A549 (cell line): ENCODE data around the gene ZP1. TPM values are rescaled to one million over a fixed set of nuclear protein-coding genes. Genes with fewer than 3 reads are reported as not detected.

ENCODE experiments used
- ATAC-seq, 2 experiments: fragments of 200-7000 bp in 1 of 2; fragments of >200 bp in 1 of 2; cut with Nextera tagmentation in 1 of 2; cut with Tn5 transposase in 1 of 2; 3 replicates each; pipeline versions ENCODE4 v1.8.0 to v1.9.1; 2018 to 2020; ENCODE audit warnings: mild to moderate bottlenecking in 1 of 2, moderate library complexity in 1 of 2
- CTCF ChIA-PET: fragments of 300-600 bp; sonication (Branson Sonifier 250); formaldehyde crosslinking; extraction: SDS; loops from one replicate; lab custom pipeline; 2021; ENCODE audit warnings: antibody characterized with exemption, inconsistent platforms; lab: Yijun Ruan, JAX
- POLR2A ChIA-PET: fragments of 350-600 bp; formaldehyde crosslinking; extraction: SDS; loops from one replicate; lab custom pipeline; 2021; ENCODE audit warnings: antibody characterized with exemption, inconsistent platforms; lab: Yijun Ruan, JAX
- DNase-seq, 2 experiments: peaks; one replicate each; pipeline versions ENCODE4 v3.0.0 to v3.0.0-alpha.2; 2011 to 2016; ENCODE audit warnings: low read depth in 1 of 2, low spot score in 1 of 2
- FAIRE-seq: peaks from 2 replicates; lab custom pipeline; 2011; peaks lifted over from hg19 to GRCh38; lab: Jason Lieb, UNC
- H3K27ac ChIP-seq, 2 experiments: fragments of >200 bp; sonication (Bioruptor Twin); formaldehyde crosslinking; 3 replicates each; pipeline ENCODE4 v1.5.1; 2016 to 2017
- H3K4me1 ChIP-seq: fragments of >200 bp; sonication (Bioruptor Twin); formaldehyde crosslinking; 3 replicates; pipeline ENCODE4 v1.6.1; 2016
- H3K4me2 ChIP-seq: fragments of >200 bp; sonication (Bioruptor Twin); formaldehyde crosslinking; 3 replicates; pipeline ENCODE4 v1.6.1; 2016
- H3K4me3 ChIP-seq: fragments of >200 bp; sonication (Bioruptor Twin); formaldehyde crosslinking; 3 replicates; pipeline ENCODE4 v1.5.1; 2016
- H3K9me3 ChIP-seq: fragments of >200 bp; sonication (Bioruptor Twin); formaldehyde crosslinking; 3 replicates; pipeline ENCODE4 v1.6.1; 2016
- CBX2 ChIP-seq: fragments of 200-600 bp; sonication (generic); IDR thresholded peaks from 2 replicates; pipeline ENCODE4 v1.6.1; 2016; ENCODE audit warnings: low read depth, mild to moderate bottlenecking, borderline replicate concordance
- CHD4 ChIP-seq: fragments of 200-600 bp; sonication (generic); IDR thresholded peaks from 2 replicates; pipeline ENCODE4 v1.6.1; 2016; ENCODE audit warnings: antibody characterized with exemption, mild to moderate bottlenecking, borderline replicate concordance
- EHF ChIP-seq: fragments of 250-450 bp; sonication (Bioruptor Pico); IDR thresholded peaks from 2 replicates; pipeline ENCODE4 v1.5.0; 2020; ENCODE audit warnings: mild to moderate bottlenecking
- HDAC2 ChIP-seq: fragments of 200-600 bp; sonication (generic); IDR thresholded peaks from 2 replicates; pipeline ENCODE4 v1.6.1; 2016
- HOXB13 ChIP-seq: fragments of 250-450 bp; sonication (Bioruptor Pico); IDR thresholded peaks from 2 replicates; pipeline ENCODE4 v1.5.0; 2020; ENCODE audit warnings: low read depth, mild to moderate bottlenecking, moderate library complexity
- HOXB5 ChIP-seq: fragments of 250-450 bp; sonication (Bioruptor Pico); IDR thresholded peaks from 2 replicates; pipeline ENCODE4 v1.5.0; 2020; ENCODE audit warnings: mild to moderate bottlenecking, moderate library complexity
- MAFK ChIP-seq: fragments of 450-650 bp; IDR thresholded peaks from 2 replicates; pipeline ENCODE4 v1.6.1; 2014; ENCODE audit not compliant: partially characterized antibody
- MAZ ChIP-seq: fragments of 150-350 bp; IDR thresholded peaks from 2 replicates; pipeline ENCODE4 v1.6.1; 2014; ENCODE audit warnings: antibody characterized with exemption, low read depth, low read length, borderline replicate concordance
- NR3C1 ChIP-seq: fragments of >200 bp; sonication (Bioruptor Twin); formaldehyde crosslinking; IDR thresholded peaks from 3 replicates; pipeline ENCODE4 v1.6.1; 2017
- POLR2A ChIP-seq: IDR thresholded peaks from 2 replicates; pipeline ENCODE4 v1.6.1; 2012; ENCODE audit warnings: mild to moderate bottlenecking, low read length
- POLR2AphosphoS2 ChIP-seq: conservative IDR thresholded peaks from 2 replicates; pipeline ENCODE4 v1.6.1; 2012; ENCODE audit warnings: low read length, improper control_type of control experiment, inconsistent platforms
- SMC3 ChIP-seq: fragments of >200 bp; sonication (Bioruptor Twin); formaldehyde crosslinking; IDR thresholded peaks from 3 replicates; pipeline ENCODE4 v1.6.1; 2018; ENCODE audit warnings: inconsistent platforms
- SREBF2 ChIP-seq: fragments of 450-650 bp; IDR thresholded peaks from 2 replicates; pipeline ENCODE4 v1.6.1; 2014; ENCODE audit warnings: mild to moderate bottlenecking, moderate library complexity
- ZC3H11A ChIP-seq: fragments of 450-650 bp; IDR thresholded peaks from 2 replicates; pipeline ENCODE4 v1.6.1; 2014; ENCODE audit warnings: antibody characterized with exemption, mild to moderate bottlenecking
- ZFP36 ChIP-seq: fragments of 450-650 bp; IDR thresholded peaks from 2 replicates; pipeline ENCODE4 v1.6.1; 2014; ENCODE audit warnings: borderline replicate concordance; ENCODE audit not compliant: partially characterized antibody
- WGBS: methylation state at CpG from one replicate; pipeline ENCODE4 v1.1.6; 2017; ENCODE audit errors: missing lambda C conversion rate; 5-methylcytosine and 5-hydroxymethylcytosine counted together
- polyA plus RNA-seq, 4 experiments: library from polyadenylated mRNA; depleted of rRNA in 3 of 4; stranded (reverse); fragments of >200 nt; fragmentation: RNase III in 1 of 4; extraction: RNeasy Plus Mini Kit Qiagen cat#74134 plus additional on column Dnase treatment in 1 of 4; gene quantifications; 2 replicates in 3 of 4; 3 replicates in 1 of 4; pipeline ENCODE4 v1.2.3, GENCODE V29; 2011 to 2017
- TF ChIP-seq, protein P1 (sequence below): fragments of 250-450 bp; sonication (Bioruptor Pico); IDR thresholded peaks from 2 replicates; pipeline ENCODE4 v1.5.0; 2020; ENCODE audit warnings: low read depth, mild to moderate bottlenecking, moderate library complexity
- TF ChIP-seq, protein P2 (sequence below): fragments of >200 bp; sonication (Bioruptor Twin); formaldehyde crosslinking; IDR thresholded peaks from 3 replicates; pipeline ENCODE4 v1.5.1; 2016
- TF ChIP-seq, protein P3 (sequence below): IDR thresholded peaks from 2 replicates; pipeline ENCODE4 v1.6.1; 2012
- TF ChIP-seq, protein P4 (sequence below): fragments of 200-600 bp; sonication (generic); IDR thresholded peaks from 2 replicates; pipeline ENCODE4 v1.6.1; 2016; ENCODE audit warnings: antibody characterized with exemption, mild to moderate bottlenecking, moderate library complexity
- TF ChIP-seq, protein P5 (sequence below): fragments of 150-350 bp; IDR thresholded peaks from 2 replicates; pipeline ENCODE4 v1.6.1; 2014; ENCODE audit warnings: low read depth, mild to moderate bottlenecking, low read length
- TF ChIP-seq, protein P6 (sequence below): IDR thresholded peaks from 2 replicates; pipeline ENCODE4 v1.6.1; 2012

The ZP1 gene
- polyA plus RNA-seq, 2 of the 4 experiments (the other 2 are of a cell fraction): 0.06 to 0.30 TPM

DNA sequence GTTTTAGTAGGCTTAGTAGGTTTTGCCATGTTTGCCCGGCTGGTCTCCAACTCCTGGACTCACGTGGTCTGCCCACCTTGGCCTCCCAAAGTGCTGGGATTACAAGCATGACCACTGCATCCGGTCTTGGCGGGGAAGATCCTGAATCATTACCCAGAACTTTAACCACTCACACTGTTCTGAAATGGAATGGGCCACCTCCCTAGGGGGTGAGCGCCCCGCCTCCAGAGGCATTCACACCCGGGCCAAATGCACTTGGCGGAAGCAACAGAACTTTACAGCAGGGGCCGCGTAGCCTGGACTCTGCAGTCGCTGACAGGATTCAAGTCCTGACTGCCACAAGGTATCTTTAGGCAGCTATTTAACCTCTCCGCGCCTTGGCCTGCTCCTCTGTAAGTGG, 20.1 kb upstream of the ZP1 start:
- CTCF ChIA-PET: interaction anchor here (1.4 to 3.6 kb wide), 2 partner anchors 16 to 51 kb away, joined by 8 to 17 read pairs; no protein-coding TSS in a partner anchor
- POLR2A ChIA-PET: no interaction called here
- Histone ChIP-seq H3K9me3 (no peaks in the 10 kb centered on the region), H3K4me2 (no peak overlapping the region), H3K4me3 (no peak overlapping the region), H3K27ac (no peak overlapping the region), H3K4me1 (peaks cover 14% of the 10 kb centered on the region; the same call in 1 of the 3 replicates)
- TF ChIP-seq HDAC2 (no peak), CBX2 (no peak), ZC3H11A (no peak), POLR2A (no peak), CHD4 (no peak), HOXB13 (CRISPR knock-in tag) (no peak), EHF (CRISPR knock-in tag) (no peak), MAFK (no peak), NR3C1 (no peak), MAZ (no peak)
- TF ChIP-seq, protein P1, sequence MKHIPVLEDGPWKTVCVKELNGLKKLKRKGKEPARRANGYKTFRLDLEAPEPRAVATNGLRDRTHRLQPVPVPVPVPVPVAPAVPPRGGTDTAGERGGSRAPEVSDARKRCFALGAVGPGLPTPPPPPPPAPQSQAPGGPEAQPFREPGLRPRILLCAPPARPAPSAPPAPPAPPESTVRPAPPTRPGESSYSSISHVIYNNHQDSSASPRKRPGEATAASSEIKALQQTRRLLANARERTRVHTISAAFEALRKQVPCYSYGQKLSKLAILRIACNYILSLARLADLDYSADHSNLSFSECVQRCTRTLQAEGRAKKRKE: no peak
- TF ChIP-seq, protein P2, sequence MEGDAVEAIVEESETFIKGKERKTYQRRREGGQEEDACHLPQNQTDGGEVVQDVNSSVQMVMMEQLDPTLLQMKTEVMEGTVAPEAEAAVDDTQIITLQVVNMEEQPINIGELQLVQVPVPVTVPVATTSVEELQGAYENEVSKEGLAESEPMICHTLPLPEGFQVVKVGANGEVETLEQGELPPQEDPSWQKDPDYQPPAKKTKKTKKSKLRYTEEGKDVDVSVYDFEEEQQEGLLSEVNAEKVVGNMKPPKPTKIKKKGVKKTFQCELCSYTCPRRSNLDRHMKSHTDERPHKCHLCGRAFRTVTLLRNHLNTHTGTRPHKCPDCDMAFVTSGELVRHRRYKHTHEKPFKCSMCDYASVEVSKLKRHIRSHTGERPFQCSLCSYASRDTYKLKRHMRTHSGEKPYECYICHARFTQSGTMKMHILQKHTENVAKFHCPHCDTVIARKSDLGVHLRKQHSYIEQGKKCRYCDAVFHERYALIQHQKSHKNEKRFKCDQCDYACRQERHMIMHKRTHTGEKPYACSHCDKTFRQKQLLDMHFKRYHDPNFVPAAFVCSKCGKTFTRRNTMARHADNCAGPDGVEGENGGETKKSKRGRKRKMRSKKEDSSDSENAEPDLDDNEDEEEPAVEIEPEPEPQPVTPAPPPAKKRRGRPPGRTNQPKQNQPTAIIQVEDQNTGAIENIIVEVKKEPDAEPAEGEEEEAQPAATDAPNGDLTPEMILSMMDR: no peak
- TF ChIP-seq, protein P3, sequence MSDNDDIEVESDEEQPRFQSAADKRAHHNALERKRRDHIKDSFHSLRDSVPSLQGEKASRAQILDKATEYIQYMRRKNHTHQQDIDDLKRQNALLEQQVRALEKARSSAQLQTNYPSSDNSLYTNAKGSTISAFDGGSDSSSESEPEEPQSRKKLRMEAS: no peak
- 74% methylated on average over 13 of the region's 13 CpGs for WGBS
- ATAC-seq: no peak
- no peak for DNase-seq
- no peak for FAIRE-seq

DNA sequence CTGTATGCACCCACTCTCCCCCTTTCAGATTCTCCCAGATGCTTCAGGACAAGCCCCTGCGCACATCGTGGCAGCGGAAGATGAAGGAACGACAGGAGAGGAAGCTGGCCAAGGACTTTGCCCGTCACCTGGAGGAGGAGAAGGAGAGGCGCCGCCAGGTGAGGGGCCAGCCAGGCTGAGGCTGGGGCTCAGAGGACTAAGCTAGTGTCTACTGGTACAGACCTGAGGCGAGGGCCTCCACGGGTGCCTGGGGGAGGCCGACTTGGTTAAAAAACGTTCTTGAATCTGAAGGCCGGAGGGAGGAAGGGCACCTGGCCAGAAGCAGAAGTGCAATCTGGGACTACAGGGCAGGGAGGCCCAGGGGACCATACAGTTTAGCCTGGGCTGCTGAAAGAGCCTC, 19.4 kb upstream of the ZP1 start:
- DNase-seq: no peak
- Histone ChIP-seq H3K4me1 (peaks cover 14% of the 10 kb centered on the region; the same call in 1 of the 3 replicates), H3K27ac (no peak overlapping the region), H3K4me3 (no peak overlapping the region), H3K9me3 (no peaks in the 10 kb centered on the region), H3K4me2 (no peak overlapping the region)
- ATAC-seq: no peak
- WGBS: 91% methylated on average over 12 of the region's 12 CpGs
- TF ChIP-seq, protein P4, sequence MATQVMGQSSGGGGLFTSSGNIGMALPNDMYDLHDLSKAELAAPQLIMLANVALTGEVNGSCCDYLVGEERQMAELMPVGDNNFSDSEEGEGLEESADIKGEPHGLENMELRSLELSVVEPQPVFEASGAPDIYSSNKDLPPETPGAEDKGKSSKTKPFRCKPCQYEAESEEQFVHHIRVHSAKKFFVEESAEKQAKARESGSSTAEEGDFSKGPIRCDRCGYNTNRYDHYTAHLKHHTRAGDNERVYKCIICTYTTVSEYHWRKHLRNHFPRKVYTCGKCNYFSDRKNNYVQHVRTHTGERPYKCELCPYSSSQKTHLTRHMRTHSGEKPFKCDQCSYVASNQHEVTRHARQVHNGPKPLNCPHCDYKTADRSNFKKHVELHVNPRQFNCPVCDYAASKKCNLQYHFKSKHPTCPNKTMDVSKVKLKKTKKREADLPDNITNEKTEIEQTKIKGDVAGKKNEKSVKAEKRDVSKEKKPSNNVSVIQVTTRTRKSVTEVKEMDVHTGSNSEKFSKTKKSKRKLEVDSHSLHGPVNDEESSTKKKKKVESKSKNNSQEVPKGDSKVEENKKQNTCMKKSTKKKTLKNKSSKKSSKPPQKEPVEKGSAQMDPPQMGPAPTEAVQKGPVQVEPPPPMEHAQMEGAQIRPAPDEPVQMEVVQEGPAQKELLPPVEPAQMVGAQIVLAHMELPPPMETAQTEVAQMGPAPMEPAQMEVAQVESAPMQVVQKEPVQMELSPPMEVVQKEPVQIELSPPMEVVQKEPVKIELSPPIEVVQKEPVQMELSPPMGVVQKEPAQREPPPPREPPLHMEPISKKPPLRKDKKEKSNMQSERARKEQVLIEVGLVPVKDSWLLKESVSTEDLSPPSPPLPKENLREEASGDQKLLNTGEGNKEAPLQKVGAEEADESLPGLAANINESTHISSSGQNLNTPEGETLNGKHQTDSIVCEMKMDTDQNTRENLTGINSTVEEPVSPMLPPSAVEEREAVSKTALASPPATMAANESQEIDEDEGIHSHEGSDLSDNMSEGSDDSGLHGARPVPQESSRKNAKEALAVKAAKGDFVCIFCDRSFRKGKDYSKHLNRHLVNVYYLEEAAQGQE: no peak
- no peak for TF ChIP-seq POLR2AphosphoS2
- TF ChIP-seq ZFP36: no peak
- no peak for TF ChIP-seq HOXB5 (CRISPR knock-in tag)
- TF ChIP-seq SMC3: no peak
- TF ChIP-seq SREBF2: no peak
- TF ChIP-seq, protein P5, sequence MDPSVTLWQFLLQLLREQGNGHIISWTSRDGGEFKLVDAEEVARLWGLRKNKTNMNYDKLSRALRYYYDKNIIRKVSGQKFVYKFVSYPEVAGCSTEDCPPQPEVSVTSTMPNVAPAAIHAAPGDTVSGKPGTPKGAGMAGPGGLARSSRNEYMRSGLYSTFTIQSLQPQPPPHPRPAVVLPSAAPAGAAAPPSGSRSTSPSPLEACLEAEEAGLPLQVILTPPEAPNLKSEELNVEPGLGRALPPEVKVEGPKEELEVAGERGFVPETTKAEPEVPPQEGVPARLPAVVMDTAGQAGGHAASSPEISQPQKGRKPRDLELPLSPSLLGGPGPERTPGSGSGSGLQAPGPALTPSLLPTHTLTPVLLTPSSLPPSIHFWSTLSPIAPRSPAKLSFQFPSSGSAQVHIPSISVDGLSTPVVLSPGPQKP: no peak
- no peak for TF ChIP-seq HDAC2
- TF ChIP-seq, protein P6, sequence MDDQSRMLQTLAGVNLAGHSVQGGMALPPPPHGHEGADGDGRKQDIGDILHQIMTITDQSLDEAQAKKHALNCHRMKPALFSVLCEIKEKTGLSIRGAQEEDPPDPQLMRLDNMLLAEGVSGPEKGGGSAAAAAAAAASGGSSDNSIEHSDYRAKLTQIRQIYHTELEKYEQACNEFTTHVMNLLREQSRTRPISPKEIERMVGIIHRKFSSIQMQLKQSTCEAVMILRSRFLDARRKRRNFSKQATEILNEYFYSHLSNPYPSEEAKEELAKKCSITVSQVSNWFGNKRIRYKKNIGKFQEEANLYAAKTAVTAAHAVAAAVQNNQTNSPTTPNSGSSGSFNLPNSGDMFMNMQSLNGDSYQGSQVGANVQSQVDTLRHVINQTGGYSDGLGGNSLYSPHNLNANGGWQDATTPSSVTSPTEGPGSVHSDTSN: no peak
- TF ChIP-seq MAZ: no peak
- no peak for TF ChIP-seq NR3C1
- ChIA-PET CTCF (interaction anchor here (3.6 kb wide), 1 partner anchor 51 kb away, joined by 17 read pairs; no protein-coding TSS in a partner anchor), POLR2A (no interaction called here)
- FAIRE-seq: no peak
